Effector CD4-positive, alpha-beta T cell (primary cell): ENCODE measurements around the gene ENTPD6.

Experiments used
- DNase-seq: peaks from one replicate; pipeline ENCODE4 v3.0.0-alpha.2; 2020

The ENTPD6 gene

DNA sequence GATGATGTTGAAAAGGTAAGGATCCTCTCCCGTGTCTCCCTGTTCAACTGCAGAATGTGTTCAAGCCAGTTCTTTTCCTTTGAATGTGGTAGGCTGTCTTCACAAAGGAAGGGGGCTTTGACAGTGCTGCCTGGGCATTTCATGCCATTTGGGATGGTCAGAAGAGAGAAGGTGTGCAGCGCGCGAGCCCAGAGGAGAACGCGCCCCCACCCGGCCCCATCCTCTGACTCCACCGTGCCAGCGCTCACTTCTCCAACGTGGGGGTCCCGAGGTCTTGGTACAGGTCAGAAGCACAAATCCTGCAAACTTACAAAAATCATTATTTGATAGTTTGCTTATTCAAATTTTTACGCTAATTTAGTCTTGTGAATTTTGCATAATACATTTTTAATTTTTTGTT lies 14.4 kb downstream of the ENTPD6 start:
- DNase-seq, result no peak

DNA sequence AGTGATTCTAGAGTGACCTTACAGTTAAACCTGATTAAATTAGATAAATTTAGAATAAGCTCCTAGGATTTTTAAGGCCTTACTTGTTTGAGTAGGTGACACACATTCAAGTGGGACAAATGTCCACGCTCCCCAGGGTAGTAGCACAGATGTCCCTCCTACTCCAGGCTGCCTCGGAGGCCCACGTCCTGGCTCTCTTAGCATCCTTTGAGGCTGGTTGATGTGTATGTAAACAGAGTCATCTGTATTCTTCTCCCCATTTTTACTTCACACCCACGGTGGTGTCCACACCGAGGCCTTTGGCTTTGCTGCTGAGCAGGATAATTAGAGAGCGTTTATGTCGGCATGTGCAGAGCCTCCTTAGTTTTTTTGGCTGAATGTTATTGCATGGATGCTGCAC lies 15.8 kb downstream of the ENTPD6 start:
- DNase-seq, result no peak

DNA sequence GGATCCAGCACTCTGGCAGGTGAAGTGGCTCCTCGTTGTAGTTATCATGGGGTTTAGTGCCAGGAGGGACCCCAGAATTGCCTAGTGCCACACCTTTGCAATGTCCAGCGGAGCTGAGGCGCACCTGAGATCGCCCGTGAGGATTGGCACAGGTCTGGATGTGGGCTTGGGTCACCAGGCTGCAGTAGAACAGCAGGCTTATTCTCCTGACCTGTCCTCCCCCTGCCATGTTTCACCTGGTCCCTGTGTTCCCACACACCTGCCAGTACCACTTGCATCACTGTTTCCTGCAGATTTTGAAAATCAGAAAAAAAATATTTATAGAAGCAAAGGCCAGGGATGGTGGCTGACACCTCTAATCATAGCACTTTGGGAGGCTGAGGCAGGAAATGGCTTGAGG lies 16.7 kb downstream of the ENTPD6 start:
- DNase-seq, result no peak

DNA sequence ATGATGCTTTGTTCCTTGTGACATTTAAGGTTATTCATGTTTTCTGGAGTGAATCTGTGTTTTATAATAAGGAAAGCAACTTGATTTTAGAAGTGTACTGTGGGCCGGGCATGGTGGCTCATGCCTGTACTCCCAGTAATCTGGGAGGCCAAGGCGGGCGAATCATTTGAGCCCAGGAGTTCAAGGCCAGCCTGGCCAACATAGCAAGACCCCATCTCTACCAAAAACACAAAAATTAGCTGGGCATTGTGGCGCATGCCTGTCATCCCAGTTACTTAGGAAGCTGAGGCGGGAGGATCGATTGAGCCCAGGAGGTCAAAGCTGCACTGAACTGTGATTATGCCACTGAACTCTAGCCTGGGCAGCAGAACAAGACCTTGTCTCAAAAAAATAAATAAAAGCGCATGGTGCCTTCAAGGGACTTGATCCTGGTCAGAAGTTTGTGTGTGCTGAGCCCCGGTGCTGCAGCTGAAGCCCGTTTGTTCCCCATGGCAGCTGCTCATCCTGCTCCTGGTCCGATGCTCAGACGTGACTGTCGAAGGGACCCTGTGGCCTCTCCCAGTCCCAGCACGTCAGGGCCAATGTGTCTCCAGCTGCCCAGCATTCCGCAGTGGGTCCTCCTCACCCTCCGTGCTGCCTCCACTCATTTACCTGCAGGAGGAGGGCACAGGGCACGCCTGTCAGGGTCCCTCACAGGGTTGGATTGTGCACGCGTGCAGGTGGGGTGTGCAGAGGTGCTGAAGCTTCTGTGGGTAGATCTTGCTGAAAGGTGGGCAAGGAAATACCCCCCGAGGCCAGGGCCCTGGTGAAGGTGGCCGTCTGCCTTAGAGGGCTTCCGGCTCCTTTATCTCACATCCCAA lies 18.3 kb downstream of the ENTPD6 start:
- DNase-seq, result no peak

DNA sequence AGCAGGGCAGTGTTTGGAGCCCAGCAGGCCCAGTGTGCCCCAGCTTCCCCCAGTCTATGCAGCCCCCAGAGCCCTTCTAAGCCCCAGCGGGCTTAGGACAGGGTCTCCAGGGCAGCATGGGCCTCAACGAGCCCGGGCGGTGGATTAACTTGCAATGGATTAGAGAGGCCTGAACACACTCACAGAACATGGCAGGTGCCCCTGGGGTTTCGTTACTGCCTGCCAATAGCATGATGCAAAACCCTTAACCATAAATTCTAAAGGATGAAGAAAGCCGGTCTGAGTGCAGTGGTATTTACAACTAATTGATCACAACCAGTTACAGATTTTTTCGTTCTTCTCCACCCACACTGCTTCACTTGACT lies 18.9 kb downstream of the ENTPD6 start:
- DNase-seq, result no peak

DNA sequence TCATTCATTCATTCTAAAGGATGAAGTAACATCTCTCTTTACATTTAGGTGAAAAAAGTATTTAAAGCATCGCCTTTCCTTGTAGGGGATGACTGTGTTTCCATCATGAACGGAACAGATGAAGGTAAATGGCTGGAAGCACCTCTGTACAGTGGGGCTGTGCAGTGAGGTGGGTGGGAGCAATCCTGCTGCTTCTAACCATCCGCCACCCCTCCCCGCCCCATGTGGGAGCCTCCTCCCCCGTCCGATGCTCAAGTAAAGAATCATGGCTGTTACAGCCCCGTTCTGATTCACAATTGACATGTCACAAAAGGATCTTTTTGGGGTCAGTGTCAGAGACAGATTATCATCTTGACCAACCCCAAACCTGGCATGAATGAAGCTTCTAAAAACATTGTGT lies 19.3 kb downstream of the ENTPD6 start:
- no peak for DNase-seq

DNA sequence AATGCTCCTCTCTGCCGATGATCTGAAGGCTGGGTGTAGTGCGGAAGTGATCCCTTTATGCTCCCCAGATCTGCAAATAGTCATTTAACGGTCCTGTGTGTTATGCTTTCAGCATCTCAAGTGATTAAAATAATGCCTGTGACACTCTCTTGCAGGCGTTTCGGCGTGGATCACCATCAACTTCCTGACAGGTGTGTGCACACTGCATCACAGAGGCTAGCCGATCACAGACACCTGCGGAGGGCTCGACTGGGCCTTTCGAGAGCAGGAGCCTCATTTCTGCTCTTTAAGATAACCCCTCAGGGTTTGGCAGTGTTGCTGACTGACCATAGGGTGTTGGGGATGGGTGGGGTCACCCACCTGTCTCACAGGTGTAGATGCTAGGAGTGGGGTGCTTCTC lies 20.0 kb downstream of the ENTPD6 start:
- DNase-seq, result no peak

DNA sequence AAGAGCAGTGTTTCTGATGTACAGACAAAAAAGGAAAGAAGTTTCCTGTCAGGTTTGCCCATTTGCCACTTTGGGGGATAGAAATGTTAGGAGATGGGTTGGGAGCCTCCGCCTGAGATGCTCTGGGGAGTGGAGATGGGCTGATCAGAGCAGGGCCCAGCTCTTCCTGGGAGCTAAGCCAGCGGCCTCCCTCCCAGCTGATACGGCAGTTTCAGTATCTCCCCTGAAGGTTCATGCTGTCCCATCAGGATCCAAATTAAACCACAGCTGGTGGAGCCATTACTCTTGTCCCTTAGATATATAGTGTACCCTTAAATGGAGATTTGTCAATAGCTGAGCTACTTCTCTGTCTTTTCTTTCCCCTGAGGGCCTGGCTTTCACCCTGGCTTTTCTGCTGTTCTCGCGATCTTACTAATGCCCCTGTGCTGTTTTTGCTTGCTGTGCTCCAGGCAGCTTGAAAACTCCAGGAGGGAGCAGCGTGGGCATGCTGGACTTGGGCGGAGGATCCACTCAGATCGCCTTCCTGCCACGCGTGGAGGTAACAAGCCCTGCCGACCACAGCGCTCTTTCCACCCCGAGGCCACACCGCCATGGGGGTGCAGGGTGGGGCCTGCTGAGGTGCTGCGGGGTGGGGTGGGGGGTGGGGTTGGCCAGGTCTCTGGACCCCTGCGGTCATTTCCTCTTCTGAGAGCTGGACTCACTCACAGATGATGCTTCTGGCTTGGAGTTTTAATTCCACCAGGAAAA lies 20.9 kb downstream of the ENTPD6 start:
- DNase-seq, result no peak

DNA sequence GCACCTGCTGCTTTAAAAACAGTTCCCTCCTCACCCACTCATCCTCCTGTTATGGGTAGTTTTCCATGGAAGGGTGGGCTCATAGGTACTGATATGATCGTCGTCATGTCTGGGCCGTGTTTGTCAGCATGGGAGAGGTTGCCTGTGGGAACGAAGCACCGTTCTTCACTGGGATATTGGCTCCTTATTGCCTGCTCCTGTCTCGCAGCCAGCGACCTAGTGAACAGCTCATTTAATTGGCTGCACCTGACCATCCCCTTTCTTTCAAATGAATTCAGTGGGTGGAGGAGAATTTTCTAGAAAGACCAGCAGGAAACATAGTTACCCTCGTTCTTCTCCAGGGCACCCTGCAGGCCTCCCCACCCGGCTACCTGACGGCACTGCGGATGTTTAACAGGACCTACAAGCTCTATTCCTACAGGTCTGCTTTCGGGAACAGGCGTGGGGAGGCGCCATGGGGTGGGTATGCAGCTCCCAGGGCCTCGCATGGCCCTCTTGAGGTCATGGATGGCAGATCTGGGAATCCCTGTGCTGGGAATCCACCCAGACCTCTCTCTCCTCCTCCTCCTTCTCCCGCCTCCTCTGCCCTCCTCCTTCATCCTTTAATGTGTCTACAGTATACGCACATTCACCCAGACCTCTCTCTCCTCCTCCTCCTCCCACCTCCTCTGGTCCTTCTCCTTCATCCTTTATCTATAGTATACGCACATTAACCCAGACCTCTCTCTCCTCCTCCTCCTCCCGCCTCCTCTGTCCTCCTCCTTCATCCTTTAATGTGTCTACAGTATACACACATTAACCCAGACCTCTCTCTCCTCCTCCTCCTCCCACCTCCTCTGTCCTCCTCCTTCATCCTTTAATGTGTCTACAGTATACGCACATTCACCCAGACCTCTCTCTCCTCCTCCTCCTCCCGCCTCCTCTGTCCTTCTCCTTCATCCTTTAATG lies 21.9 kb downstream of the ENTPD6 start:
- no peak for DNase-seq

DNA sequence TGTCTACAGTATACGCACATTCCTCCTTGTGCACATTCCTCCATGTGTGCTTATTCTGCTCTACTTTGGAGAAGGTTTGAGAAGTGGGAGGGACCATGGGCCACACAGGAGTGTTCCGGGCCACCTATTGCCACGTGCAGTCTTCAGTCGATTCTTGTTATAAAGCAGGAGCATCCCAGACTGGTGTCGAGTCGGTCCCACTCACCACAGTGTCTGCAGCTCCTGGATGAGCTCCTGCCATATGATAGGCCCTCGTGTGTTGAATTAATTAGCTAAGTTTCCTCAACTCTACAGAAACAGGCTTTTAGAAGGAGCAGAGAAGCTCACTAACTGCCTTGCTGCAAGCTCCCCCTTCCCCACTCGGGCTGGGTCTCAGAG lies 22.6 kb downstream of the ENTPD6 start:
- DNase-seq, result no peak

DNA sequence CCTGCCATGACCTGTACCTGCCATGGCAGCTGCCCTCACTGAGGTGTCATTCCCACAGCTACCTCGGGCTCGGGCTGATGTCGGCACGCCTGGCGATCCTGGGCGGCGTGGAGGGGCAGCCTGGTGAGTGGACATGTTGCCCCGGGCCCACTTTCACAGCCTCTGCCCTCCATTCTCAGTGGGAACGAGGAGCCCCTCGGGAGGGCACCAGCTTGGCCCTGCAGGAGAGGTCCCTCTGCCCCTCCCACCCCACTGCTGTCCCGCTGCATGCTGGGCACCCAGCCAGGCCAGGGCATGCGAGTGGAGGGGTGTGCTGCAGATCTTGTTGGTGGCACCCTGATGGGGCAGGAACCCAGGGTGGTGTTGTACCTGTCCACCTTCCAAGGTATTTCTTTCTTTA lies 23.0 kb downstream of the ENTPD6 start:
- DNase-seq, result no peak

DNA sequence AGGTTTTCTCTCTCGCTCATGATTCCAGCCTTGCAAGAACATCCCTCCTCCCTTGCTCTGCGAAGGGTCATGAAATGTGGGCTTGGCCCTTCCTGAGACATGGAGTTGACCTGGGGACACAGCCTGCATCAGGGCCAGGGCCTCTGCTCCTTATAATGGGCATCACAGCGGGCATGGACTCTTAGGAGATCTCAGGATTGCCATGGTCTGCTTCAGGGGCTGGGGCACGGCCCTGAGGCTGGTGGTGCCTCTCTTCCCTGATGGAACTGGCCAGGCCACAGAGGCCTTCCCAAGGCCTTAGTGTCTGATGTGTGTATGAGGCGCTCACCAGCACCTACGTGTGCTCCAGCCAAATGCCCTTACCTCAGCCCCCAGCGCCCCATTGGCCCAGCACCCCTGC lies 23.9 kb downstream of the ENTPD6 start:
- no peak for DNase-seq

DNA sequence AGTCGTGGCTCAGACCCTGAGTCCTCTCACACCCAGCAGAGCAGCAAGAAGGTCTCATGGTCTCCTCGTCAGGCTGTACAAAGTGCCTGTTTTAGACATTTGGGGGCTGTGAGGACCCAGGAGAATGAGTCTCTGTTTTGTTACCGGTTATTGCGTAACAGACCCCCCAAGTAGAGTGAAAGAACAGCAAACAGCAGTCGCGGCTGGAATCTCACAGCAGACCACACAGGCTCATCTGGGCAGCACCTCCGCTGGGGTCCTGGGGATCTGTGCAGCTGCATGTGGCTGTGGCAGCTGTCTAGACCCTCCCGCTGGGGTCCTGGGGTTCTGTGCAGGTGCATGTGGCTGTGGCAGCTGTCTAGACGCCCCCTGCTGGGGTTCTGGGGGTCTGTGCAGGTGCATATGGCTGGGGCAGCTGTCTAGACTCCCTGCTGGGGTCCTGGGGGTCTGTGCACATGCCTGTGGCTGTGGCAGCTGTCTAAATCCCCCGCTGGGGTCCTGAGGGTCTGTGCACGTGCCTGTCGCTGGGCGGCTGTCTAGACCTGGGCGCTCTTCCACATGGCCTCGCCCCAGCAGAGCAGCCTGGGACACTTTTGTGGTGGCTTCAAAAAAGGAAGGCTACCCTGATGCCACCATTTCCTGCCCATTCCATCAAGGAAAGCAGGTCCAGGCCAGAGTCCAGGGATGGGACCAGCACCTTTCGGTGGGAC lies 24.7 kb downstream of the ENTPD6 start:
- DNase-seq, result no peak

DNA sequence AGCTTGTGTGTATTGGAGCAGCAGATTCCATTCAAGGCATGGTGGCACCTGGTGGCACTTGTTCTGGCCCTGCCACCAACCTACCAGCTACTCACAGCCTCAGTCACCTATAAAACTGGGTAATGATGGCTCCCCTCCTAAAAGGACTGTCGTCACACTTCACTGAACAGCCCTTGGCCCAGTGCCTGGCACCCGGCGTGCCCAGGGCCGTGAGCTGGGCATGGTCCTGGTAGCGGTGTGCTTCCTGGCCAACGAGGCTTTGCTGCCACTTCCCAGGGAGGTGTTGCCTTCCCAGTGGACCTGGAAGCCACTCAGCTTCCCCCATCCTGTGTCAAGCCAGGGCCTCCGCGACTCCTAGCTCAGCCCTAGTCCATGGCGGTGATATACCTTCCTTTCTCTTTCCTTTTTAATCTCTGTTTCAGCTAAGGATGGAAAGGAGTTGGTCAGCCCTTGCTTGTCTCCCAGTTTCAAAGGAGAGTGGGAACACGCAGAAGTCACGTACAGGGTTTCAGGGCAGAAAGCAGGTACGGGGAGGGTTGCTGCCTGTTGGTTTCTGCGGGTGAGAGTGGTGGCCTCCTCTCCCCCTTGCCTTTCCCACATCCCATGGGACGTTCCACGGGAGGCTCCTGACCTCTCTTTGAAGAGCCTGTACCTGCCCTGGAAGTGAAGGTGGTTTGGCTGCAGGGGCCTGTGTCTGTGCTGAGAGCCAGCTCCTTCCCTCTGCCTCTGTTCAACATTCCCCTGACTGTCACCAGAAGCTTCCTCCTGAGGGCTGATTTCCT lies 25.5 kb downstream of the ENTPD6 start:
- no peak for DNase-seq

DNA sequence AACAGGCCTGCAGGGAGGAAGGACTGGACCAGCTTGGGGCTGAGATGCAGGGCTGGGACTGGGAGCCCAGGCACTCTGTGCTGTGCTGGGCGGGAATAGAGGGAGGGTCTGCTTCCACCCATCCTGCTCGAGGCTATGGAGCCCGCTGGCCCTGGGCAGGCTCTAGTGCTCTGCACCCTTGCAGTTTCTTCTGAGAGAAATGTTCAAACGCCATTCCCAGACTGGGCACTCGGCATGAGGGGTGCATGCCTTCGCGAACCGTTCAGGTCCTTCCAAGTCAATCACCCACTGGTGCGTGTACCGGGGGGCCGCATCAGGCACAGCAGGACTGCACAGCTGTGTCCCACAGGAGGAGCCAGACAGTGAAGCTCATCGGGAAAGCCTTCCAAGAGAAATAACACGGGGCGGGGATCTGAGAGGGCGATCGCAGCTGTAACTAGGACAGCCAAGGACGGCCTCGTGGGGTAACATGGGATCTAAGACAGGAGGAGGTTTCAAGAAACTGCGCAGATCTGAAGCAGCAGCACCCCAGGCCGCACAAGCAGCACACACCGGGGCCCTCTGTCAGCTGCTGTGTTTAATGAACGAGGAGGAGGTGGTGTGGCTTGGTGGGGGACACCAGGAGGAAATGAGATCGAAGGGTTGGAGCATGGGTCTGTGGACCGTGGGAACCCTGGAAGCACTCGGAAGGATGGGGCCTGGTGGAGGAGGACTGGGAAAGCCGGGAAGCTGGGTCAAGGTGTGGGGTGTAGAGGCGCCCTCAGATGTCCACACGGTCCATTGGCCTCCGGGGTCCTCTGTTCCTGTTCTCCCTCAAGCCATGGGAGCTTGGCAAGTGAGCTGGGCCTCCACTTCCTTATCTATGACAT lies 26.3 kb downstream of the ENTPD6 start:
- DNase-seq, result no peak

DNA sequence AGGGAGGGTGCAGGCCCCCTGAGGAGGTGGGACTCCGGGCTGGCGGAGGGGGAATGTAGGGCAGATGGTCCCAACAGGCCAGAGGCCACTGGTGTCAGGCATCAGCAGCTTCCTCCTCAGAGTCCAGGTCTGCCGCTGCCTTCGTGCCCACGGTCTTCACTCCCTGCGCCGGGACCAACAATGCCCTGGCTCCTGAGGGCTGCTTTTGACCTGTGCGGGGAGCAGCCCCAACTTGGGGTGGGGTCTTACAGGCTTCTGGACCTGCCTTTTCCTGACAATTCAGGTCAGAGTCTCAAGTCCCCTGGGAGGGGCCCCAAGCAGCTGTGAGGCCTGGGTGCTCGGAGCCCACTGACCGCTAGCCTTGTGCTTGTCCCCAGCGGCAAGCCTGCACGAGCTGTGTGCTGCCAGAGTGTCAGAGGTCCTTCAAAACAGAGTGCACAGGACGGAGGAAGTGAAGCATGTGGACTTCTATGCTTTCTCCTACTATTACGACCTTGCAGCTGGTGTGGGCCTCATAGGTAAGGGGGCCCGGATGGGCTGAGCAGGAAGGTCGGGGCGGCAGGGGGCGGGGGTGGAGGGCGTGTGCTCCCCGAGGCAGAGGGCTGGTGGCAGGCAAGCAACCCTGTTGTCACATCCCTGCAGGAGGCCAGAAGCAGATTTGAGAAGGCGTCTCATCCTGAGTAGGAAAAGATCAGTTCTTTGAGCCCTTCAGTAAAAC lies 27.1 kb downstream of the ENTPD6 start:
- no peak for DNase-seq

DNA sequence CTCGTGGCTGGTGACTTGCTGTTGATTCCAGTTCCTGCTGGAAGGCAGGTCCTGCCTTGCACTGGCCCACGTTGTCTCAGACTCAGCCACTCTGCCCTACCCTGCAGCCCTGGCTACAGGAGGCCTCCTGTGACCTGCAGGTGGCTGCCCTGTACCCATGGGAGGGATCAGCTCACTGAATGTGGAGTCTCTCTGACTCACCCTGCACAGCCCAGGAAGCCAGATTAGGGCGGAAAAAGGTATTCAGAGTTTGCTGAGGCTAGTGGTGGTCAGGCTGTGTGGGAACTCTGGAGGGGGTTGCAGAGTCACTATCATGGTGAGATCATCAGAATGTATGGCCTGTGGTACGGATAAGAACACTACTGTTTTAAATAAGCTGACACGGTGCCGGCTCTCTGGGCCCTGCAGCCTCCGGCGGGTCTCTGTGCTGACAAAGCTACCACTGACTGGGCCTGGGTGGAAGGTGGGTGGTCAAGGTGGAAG lies 27.7 kb downstream of the ENTPD6 start:
- DNase-seq, result no peak

DNA sequence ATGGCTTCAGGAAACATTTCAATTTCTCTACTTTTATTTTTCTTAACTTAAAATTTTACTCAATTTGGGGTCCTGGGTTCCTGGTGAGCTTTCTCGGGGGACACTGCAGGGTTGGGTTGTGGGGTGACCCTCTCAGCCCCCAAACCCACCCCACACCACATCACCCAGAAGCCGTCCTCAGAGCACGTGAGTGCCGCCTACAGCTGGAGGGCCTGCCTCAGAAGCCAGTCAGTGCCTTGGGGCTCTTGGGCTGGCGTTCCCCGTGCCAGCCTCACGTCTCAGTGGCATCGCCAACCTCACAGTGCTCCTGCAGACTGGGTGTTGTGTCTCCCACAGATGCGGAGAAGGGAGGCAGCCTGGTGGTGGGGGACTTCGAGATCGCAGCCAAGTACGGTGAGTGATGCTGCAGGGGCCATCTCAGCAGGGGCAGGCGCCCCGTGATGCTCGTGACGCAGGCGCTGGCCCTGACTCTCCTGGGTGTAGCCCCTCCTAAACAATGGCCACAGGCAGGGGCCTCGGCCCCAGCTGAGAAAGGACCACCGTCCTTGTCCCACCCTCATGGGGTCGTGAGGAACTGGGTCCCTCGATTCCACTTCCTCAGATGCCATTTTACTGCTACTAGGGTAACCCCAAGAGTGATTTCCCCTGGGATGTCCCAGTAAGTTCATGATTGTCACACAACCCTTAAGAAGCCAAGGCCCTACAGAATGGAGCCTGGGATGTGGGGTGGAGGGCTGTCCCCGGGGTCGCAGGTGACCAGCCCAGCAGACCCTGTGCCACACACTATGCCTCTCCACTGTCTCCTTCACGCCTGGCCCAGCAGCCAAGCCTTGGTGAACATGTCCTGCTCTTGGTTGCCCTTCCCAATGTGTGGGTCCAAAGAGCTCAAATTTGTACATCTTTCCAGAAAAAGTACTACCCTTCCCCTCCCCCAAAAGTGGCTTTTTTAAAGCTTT lies 28.5 kb downstream of the ENTPD6 start:
- DNase-seq, result no peak

DNA sequence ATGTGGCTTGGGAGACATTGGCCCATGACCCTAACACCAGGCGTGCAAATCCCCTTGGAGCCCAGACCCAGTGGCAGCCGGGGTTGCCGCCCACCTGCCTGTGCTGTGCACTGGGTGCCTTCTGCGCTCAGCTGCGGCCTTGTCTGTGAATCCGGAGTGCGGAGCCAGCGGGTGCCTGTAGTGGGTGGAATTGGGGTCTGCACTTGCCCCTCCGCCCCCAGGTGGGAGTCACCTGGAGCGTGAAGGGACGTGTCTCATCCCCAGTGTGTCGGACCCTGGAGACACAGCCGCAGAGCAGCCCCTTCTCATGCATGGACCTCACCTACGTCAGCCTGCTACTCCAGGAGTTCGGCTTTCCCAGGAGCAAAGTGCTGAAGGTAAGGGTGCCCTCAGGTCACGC lies 29.4 kb downstream of the ENTPD6 start:
- DNase-seq, result no peak
